Stimulated activated memory B cell treated with anti-CD40 and anti-IgM and Interleukin-4, amounts not matched to agents 10 μg/mL and 1 μg/mL and 100 μg/mL, for 72 hours (primary cell): ENCODE results near the gene RC3H1.

ENCODE experiments used
- ATAC-seq: fragments of 150-1000 bp; cut with Tn5 transposase; 2 replicates; pipeline ENCODE4 v1.10.0; 2021
- H3K27ac Mint-ChIP-seq: one replicate; pipeline ENCODE4 v1.8.0; 2022; ENCODE audit warnings: mild to moderate bottlenecking, mixed read lengths
- H3K27me3 Mint-ChIP-seq: one replicate; pipeline ENCODE4 v1.8.0; 2022; ENCODE audit warnings: mixed read lengths
- H3K36me3 Mint-ChIP-seq: one replicate; pipeline ENCODE4 v1.8.0; 2022; ENCODE audit warnings: mixed read lengths
- H3K4me1 Mint-ChIP-seq: one replicate; pipeline ENCODE4 v1.8.0; 2022; ENCODE audit warnings: mixed read lengths
- H3K4me3 Mint-ChIP-seq: one replicate; pipeline ENCODE4 v1.8.0; 2022; ENCODE audit warnings: mild to moderate bottlenecking, moderate library complexity, mixed read lengths
- H3K9me3 Mint-ChIP-seq: one replicate; pipeline ENCODE4 v1.8.0; 2022; ENCODE audit warnings: mixed read lengths

The RC3H1 gene

GRCh38 chr1:174036798-174037197 lies 14.6 kb upstream of the RC3H1 start:
- H3K36me3 Mint-ChIP-seq: no peaks in the 10 kb centered on the region
- no peaks in the 10 kb centered on the region for H3K27me3 Mint-ChIP-seq
- no peak for ATAC-seq
- H3K9me3 Mint-ChIP-seq: no peaks in the 10 kb centered on the region
- H3K4me3 Mint-ChIP-seq: no peak overlapping the region
- H3K4me1 Mint-ChIP-seq: no peaks in the 10 kb centered on the region
- H3K27ac Mint-ChIP-seq: no peak overlapping the region

GRCh38 chr1:174036204-174036603 lies 14.0 kb upstream of the RC3H1 start:
- H3K9me3 Mint-ChIP-seq: no peaks in the 10 kb centered on the region
- no peaks in the 10 kb centered on the region for H3K36me3 Mint-ChIP-seq
- H3K27ac Mint-ChIP-seq: no peak overlapping the region
- H3K4me3 Mint-ChIP-seq: no peak overlapping the region
- no peaks in the 10 kb centered on the region for H3K4me1 Mint-ChIP-seq
- no peak for ATAC-seq
- no peaks in the 10 kb centered on the region for H3K27me3 Mint-ChIP-seq

GRCh38 chr1:174032671-174033222 lies 10.6 kb upstream of the RC3H1 start:
- no peaks in the 10 kb centered on the region for H3K27me3 Mint-ChIP-seq
- H3K4me3 Mint-ChIP-seq: no peak overlapping the region
- H3K36me3 Mint-ChIP-seq: no peaks in the 10 kb centered on the region
- no peaks in the 10 kb centered on the region for H3K4me1 Mint-ChIP-seq
- H3K9me3 Mint-ChIP-seq: no peaks in the 10 kb centered on the region
- H3K27ac Mint-ChIP-seq: no peak overlapping the region
- no peak for ATAC-seq

- H3K27ac Mint-ChIP-seq: no peak overlapping the region
- no peaks in the 10 kb centered on the region for H3K9me3 Mint-ChIP-seq
- H3K27me3 Mint-ChIP-seq: no peaks in the 10 kb centered on the region
- no peaks in the 10 kb centered on the region for H3K4me1 Mint-ChIP-seq
- no peaks in the 10 kb centered on the region for H3K36me3 Mint-ChIP-seq
- ATAC-seq: no peak
- H3K4me3 Mint-ChIP-seq: no peak overlapping the region
Measured at GRCh38 chr1:174031099-174031498, 8.9 kb upstream of the RC3H1 start.

GRCh38 chr1:174028495-174028894 lies 6.3 kb upstream of the RC3H1 start:
- no peak overlapping the region for H3K4me3 Mint-ChIP-seq
- H3K36me3 Mint-ChIP-seq: no peaks in the 10 kb centered on the region
- no peaks in the 10 kb centered on the region for H3K4me1 Mint-ChIP-seq
- H3K9me3 Mint-ChIP-seq: no peaks in the 10 kb centered on the region
- no peaks in the 10 kb centered on the region for H3K27me3 Mint-ChIP-seq
- H3K27ac Mint-ChIP-seq: no peak overlapping the region
- no peak for ATAC-seq

- Mint-ChIP-seq H3K4me1 (peaks cover 25% of the 10 kb centered on the region), H3K9me3 (no peaks in the 10 kb centered on the region), H3K4me3 (peak overlapping the region; percentile 95), H3K27ac (peak overlapping the region; percentile 94), H3K27me3 (no peaks in the 10 kb centered on the region), H3K36me3 (peaks cover 6% of the 10 kb centered on the region)
- ATAC-seq: no peak
Measured at GRCh38 chr1:174023440-174023839, 1.3 kb upstream of the RC3H1 start.

- Mint-ChIP-seq H3K36me3 (peaks cover 6% of the 10 kb centered on the region), H3K9me3 (no peaks in the 10 kb centered on the region), H3K27ac (peak overlapping the region; percentile 94), H3K4me1 (peaks cover 25% of the 10 kb centered on the region), H3K27me3 (no peaks in the 10 kb centered on the region), H3K4me3 (peak overlapping the region; percentile 95)
- ATAC-seq: no peak
Measured at GRCh38 chr1:174022976-174023277, 770 bp upstream of the RC3H1 start.

- ATAC-seq: peak; percentile 75
- no peaks in the 10 kb centered on the region for H3K9me3 Mint-ChIP-seq
- peak overlapping the region; percentile 95 for H3K4me3 Mint-ChIP-seq
- no peaks in the 10 kb centered on the region for H3K27me3 Mint-ChIP-seq
- peaks cover 33% of the 10 kb centered on the region for H3K4me1 Mint-ChIP-seq
- peaks cover 6% of the 10 kb centered on the region for H3K36me3 Mint-ChIP-seq
- peak overlapping the region; percentile 94 for H3K27ac Mint-ChIP-seq
Measured at GRCh38 chr1:174021591-174022079, 522 bp downstream of the RC3H1 start.

GRCh38 chr1:174018565-174018964 lies 3.6 kb downstream of the RC3H1 start:
- Mint-ChIP-seq H3K4me1 (peaks cover 46% of the 10 kb centered on the region), H3K4me3 (no peak overlapping the region), H3K27me3 (no peaks in the 10 kb centered on the region), H3K36me3 (peaks cover 6% of the 10 kb centered on the region), H3K27ac (no peak overlapping the region), H3K9me3 (no peaks in the 10 kb centered on the region)
- ATAC-seq: no peak

GRCh38 chr1:174017231-174017970 lies 4.8 kb downstream of the RC3H1 start:
- Mint-ChIP-seq H3K4me3 (no peak overlapping the region), H3K27me3 (no peaks in the 10 kb centered on the region), H3K27ac (no peak overlapping the region), H3K36me3 (peaks cover 11% of the 10 kb centered on the region), H3K9me3 (no peaks in the 10 kb centered on the region), H3K4me1 (peaks cover 49% of the 10 kb centered on the region)
- ATAC-seq: no peak

- ATAC-seq: peak; percentile 24
- Mint-ChIP-seq H3K27ac (no peak overlapping the region), H3K4me1 (peaks cover 55% of the 10 kb centered on the region)
Measured at GRCh38 chr1:174013864-174014418, 8.2 kb downstream of the RC3H1 start.

GRCh38 chr1:174008979-174009378 lies 13.2 kb downstream of the RC3H1 start:
- no peak for ATAC-seq
- Mint-ChIP-seq H3K4me1 (peaks cover 79% of the 10 kb centered on the region), H3K27me3 (no peaks in the 10 kb centered on the region), H3K4me3 (no peak overlapping the region), H3K27ac (no peak overlapping the region), H3K9me3 (peaks cover 3% of the 10 kb centered on the region), H3K36me3 (peaks cover 42% of the 10 kb centered on the region)

More at GRCh38 chr1:174013864-174014418, 8.2 kb downstream of the RC3H1 start:
- Mint-ChIP-seq H3K9me3 (peaks cover 3% of the 10 kb centered on the region), H3K36me3 (peaks cover 29% of the 10 kb centered on the region), H3K4me3 (no peak overlapping the region), H3K27me3 (no peaks in the 10 kb centered on the region)

- Mint-ChIP-seq H3K4me1 (peaks cover 76% of the 10 kb centered on the region), H3K27ac (peak overlapping the region; percentile 22)
Measured at GRCh38 chr1:174008269-174008668, 13.9 kb downstream of the RC3H1 start.

GRCh38 chr1:174007851-174008250 lies 14.3 kb downstream of the RC3H1 start:
- Mint-ChIP-seq H3K4me1 (peaks cover 76% of the 10 kb centered on the region), H3K4me3 (no peak overlapping the region), H3K27ac (peak overlapping the region; percentile 22), H3K36me3 (peaks cover 45% of the 10 kb centered on the region), H3K27me3 (no peaks in the 10 kb centered on the region), H3K9me3 (peaks cover 3% of the 10 kb centered on the region)
- no peak for ATAC-seq

More at GRCh38 chr1:174008269-174008668, 13.9 kb downstream of the RC3H1 start:
- H3K9me3 Mint-ChIP-seq: peaks cover 3% of the 10 kb centered on the region
- H3K4me3 Mint-ChIP-seq: no peak overlapping the region
- ATAC-seq: no peak
- no peaks in the 10 kb centered on the region for H3K27me3 Mint-ChIP-seq
- H3K36me3 Mint-ChIP-seq: peaks cover 45% of the 10 kb centered on the region

GRCh38 chr1:174005032-174005431 lies 17.1 kb downstream of the RC3H1 start:
- Mint-ChIP-seq H3K4me3 (no peak overlapping the region), H3K9me3 (no peaks in the 10 kb centered on the region), H3K27ac (no peak overlapping the region), H3K36me3 (peaks cover 39% of the 10 kb centered on the region), H3K4me1 (peaks cover 80% of the 10 kb centered on the region), H3K27me3 (no peaks in the 10 kb centered on the region)
- ATAC-seq: peak; percentile 97

- Mint-ChIP-seq H3K9me3 (no peaks in the 10 kb centered on the region), H3K27ac (no peak overlapping the region), H3K4me3 (no peak overlapping the region), H3K36me3 (peaks cover 36% of the 10 kb centered on the region), H3K4me1 (peaks cover 79% of the 10 kb centered on the region), H3K27me3 (no peaks in the 10 kb centered on the region)
- no peak for ATAC-seq
Measured at GRCh38 chr1:174003867-174004266, 18.3 kb downstream of the RC3H1 start.
